Transverse colon (tissue), 4 donors: ENCODE measurements around the gene MPEG1. TPM values are rescaled to one million over a fixed set of nuclear protein-coding genes. Genes with fewer than 3 reads are reported as not detected.

Experiments used
- DNase-seq: peaks from one replicate; pipeline ENCODE4 v3.0.0-alpha.2; 2019
- H3K27ac ChIP-seq, 4 donors: fragments of 200-600 bp; sonication (generic); 2 replicates each; pipeline ENCODE4 v1.5.1; 2016 to 2018; ENCODE audit warnings: inconsistent platforms in 4 of 4
- H3K27me3 ChIP-seq: fragments of 200-600 bp; sonication (generic); 2 replicates; pipeline ENCODE4 v1.5.1; 2017; ENCODE audit warnings: inconsistent platforms
- H3K36me3 ChIP-seq, 4 donors: fragments of 200-600 bp; sonication (generic); 2 replicates each; pipeline ENCODE4 v1.5.1; 2017 to 2019; ENCODE audit warnings: inconsistent platforms in 4 of 4
- H3K4me1 ChIP-seq, 4 donors: fragments of 200-600 bp; sonication (generic); 2 replicates each; pipeline ENCODE4 v1.5.1; 2017 to 2020; ENCODE audit warnings: inconsistent platforms in 4 of 4
- H3K4me3 ChIP-seq, 4 donors: fragments of 200-600 bp; sonication (generic); 1 replicate in 1 of 4; 2 replicates in 3 of 4; pipeline versions ENCODE4 v1.5.1 to v1.6.1; 2017 to 2019; ENCODE audit warnings: inconsistent platforms in 4 of 4
- H3K9me3 ChIP-seq, 2 donors: fragments of 200-600 bp; sonication (generic); 2 replicates each; pipeline ENCODE4 v1.5.1; 2017 to 2019; ENCODE audit warnings: inconsistent platforms in 2 of 2
- CTCF ChIP-seq, 5 experiments: fragments of 200-600 bp in 3 of 5; fragments of 450-650 bp in 2 of 5; sonication (generic) in 3 of 5; IDR thresholded peaks; 1 replicate in 2 of 5; 2 replicates in 3 of 5; pipeline ENCODE4 v1.5.1; 2016 to 2017; ENCODE audit warnings: antibody characterized with exemption in 5 of 5, inconsistent platforms in 3 of 5, mild to moderate bottlenecking in 2 of 5, moderate library complexity in 1 of 5
- EP300 ChIP-seq: sonication (generic); formaldehyde crosslinking; IDR thresholded peaks from one replicate; pipeline ENCODE4 v1.6.1; 2017; ENCODE audit warnings: antibody characterized with exemption, low read depth
- POLR2A ChIP-seq: fragments of 450-650 bp; IDR thresholded peaks from one replicate; pipeline ENCODE4 v1.6.1; 2016; ENCODE audit warnings: antibody characterized with exemption, mild to moderate bottlenecking, moderate library complexity
- POLR2AphosphoS5 ChIP-seq, 3 donors: sonication (generic); formaldehyde crosslinking; IDR thresholded peaks; one replicate each; pipeline ENCODE4 v1.6.1; 2016; ENCODE audit warnings: antibody characterized with exemption in 3 of 3
- WGBS, 2 donors: methylation state at CpG; one replicate each; pipeline ENCODE4 v1.1.5; 2018; ENCODE audit warnings: low coverage in 1 of 2; 5-methylcytosine and 5-hydroxymethylcytosine counted together
- in situ Hi-C, 4 donors: fragments of 200-750 bp; cut with MboI; loops; one replicate each; pipeline versions ENCODE4 v1.15.0 to v1.15.1; 2017; ENCODE audit warnings: low sequenced_read_pairs in 3 of 4, low pct_ligation_motif_present in 1 of 4, low pct_unique_long_range_greater_than_20kb in 1 of 4
- intact Hi-C: fragments of 100-400 bp; cut with DNase I; formaldehyde crosslinking; loops from one replicate; pipeline ENCODE4 v1.15.1; 2023; ENCODE audit warnings: low total_unique reads
- total RNA-seq, 4 donors: library from RNA; depleted of rRNA; stranded (reverse); fragments of >200 nt; gene quantifications; one replicate each; pipeline ENCODE4 v1.1.0, GENCODE V29; 2016

The MPEG1 gene
- 10 to 100 TPM in 1 of 4 donors, 1 to 10 TPM in 3; 4.6 to 16.5 (median 7.5) TPM for total RNA-seq

- no peak for TF ChIP-seq CTCF (IDR thresholded peaks at IDR 0.05)
- peak; percentile 46 for TF ChIP-seq POLR2A
- peak in 1 of 3 donors; percentile 15 for TF ChIP-seq POLR2AphosphoS5 (IDR thresholded peaks at IDR 0.05)
- Histone ChIP-seq H3K4me3 (peak within 1 kb of the TSS in 1 of 4 donors; percentile 3), H3K36me3 (no peaks in the 10 kb centered on the region), H3K27me3 (no peaks in the 10 kb centered on the region), H3K9me3 (no peaks in the 10 kb centered on the region), H3K27ac (peak within 1 kb of the TSS in 3 of 4 donors; percentile 5 to 35 (median 14)), H3K4me1 (peaks cover 0 to 12% (median 1%) of the 10 kb centered on the region in 4 donors)
- intact Hi-C loops = no loop called here
- no peak for DNase-seq
- 63 to 81% methylated on average over 5 to 10 of the region's 10 CpGs for WGBS, 2 donors
- in situ Hi-C loops = no loop called here
These were observed at the start of gene MPEG1 for GRCh38 chr11:59212744-59213631. MPEG1 (minus strand) TSS chr11:59212927; CDS start chr11:59212865, 62 bp downstream.

DNA sequence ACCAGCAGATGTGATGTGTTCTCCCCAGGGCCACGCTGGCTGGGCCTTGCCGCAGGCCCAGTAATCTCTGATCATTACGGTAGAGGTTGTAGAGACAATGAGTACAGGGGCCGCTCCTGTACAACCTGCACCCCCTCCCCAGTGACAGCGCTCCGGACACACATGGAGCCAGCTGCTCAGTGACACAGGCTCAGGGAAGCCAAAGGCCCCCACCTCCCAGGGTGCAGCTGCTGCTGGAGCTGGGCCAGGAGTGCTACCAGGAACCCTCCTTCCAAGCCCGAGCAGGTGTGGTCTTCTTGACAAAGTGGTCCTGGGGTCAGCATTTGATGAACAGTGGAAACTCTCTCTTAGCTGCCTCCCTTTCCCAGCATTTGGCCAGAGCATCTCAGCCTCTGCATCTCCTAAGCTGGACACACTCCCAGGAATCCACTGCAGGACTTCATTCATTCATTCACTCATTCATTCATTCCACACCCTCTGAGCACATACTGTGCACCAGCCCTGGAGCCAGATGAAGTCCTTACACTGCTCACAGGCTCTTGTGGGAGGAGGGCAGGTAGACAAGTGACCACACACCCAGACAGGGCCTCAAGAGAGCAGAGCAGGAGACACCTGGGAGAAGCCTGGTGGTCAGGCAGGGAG is 49.6 kb upstream of the MPEG1 start:
- DNase-seq = no peak
- H3K9me3 ChIP-seq = no peaks in the 10 kb centered on the region
- no peaks in the 10 kb centered on the region for H3K4me1 ChIP-seq
- intact Hi-C loops (no loop called here), in situ Hi-C loops (no loop called here)
- H3K4me3 ChIP-seq = no peak overlapping the region
- no peak for TF ChIP-seq EP300
- no peak for TF ChIP-seq POLR2AphosphoS5 (IDR thresholded peaks at IDR 0.05)
- TF ChIP-seq POLR2A = no peak
- TF ChIP-seq CTCF (IDR thresholded peaks at IDR 0.05) = no peak
- H3K27ac ChIP-seq = no peak overlapping the region
- WGBS, 2 donors = 82% methylated on average over 7 of the region's 7 CpGs; no CpG with 5 or more reads in 1 of the 2 donors
- no peaks in the 10 kb centered on the region for H3K27me3 ChIP-seq
- no peaks in the 10 kb centered on the region for H3K36me3 ChIP-seq

DNA sequence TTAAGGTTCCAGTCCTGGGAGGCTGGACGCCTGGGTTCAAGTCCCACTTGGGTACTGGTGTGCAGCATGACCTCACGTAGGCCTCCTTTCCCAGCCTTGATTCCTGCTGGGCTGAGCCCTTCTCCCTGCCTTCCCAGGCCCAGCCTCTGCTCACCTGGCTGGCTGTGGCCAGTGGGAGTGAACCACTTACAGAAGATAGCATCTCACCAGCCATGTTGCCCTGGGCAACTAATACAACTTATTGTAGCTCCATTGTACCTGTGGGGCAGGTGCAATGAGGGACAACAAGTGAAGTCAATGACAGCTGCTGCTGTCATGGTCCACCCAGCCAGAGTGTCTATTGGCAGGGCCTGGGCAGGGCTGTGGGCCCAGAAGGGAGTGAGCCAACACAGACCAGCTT is 48.4 kb upstream of the MPEG1 start:
- H3K4me3 ChIP-seq = no peak overlapping the region
- no peaks in the 10 kb centered on the region for H3K9me3 ChIP-seq
- no peaks in the 10 kb centered on the region for H3K4me1 ChIP-seq
- no peaks in the 10 kb centered on the region for H3K36me3 ChIP-seq
- no peak overlapping the region for H3K27ac ChIP-seq
- no peaks in the 10 kb centered on the region for H3K27me3 ChIP-seq
- intact Hi-C loops = no loop called here
- DNase-seq = no peak
- in situ Hi-C loops = no loop called here
- no peak for TF ChIP-seq CTCF (IDR thresholded peaks at IDR 0.05)
- TF ChIP-seq POLR2AphosphoS5 (IDR thresholded peaks at IDR 0.05) = no peak
- no peak for TF ChIP-seq POLR2A
- no peak for TF ChIP-seq EP300
- WGBS, 2 donors = 97% methylated on average over 2 of the region's 2 CpGs; no CpG with 5 or more reads in 1 of the 2 donors

GRCh38 chr11:59259867-59260475 is 47.2 kb upstream of the MPEG1 start:
- Histone ChIP-seq H3K9me3 (no peaks in the 10 kb centered on the region), H3K4me1 (no peaks in the 10 kb centered on the region), H3K36me3 (no peaks in the 10 kb centered on the region), H3K4me3 (no peak overlapping the region), H3K27ac (no peak overlapping the region), H3K27me3 (no peaks in the 10 kb centered on the region)
- intact Hi-C loops = no loop called here
- WGBS, 2 donors = 81 to 92% methylated on average over 6 to 9 of the region's 9 CpGs
- DNase-seq = no peak
- TF ChIP-seq POLR2AphosphoS5 (IDR thresholded peaks at IDR 0.05) (no peak), EP300 (no peak), POLR2A (no peak)
- in situ Hi-C loops = no loop called here
